Fibroblast of lung (primary cell): ENCODE data around the gene ASPDH.

Experiments
- EZH2 ChIP-seq: IDR thresholded peaks from 2 replicates; pipeline ENCODE4 v1.5.1; 2012; ENCODE audit warnings: low read length, control low read depth, mild to moderate bottlenecking; ENCODE audit errors: missing control alignments
- TF ChIP-seq, protein P1 (sequence below), 2 donors: IDR thresholded peaks in 1 of 2; conservative IDR thresholded peaks in 1 of 2; 1 replicate in 1 of 2; 2 replicates in 1 of 2; pipeline ENCODE4 v1.5.1; 2011 to 2012; ENCODE audit warnings: low read length in 2 of 2, control low read depth in 1 of 2, inconsistent platforms in 1 of 2, low read depth in 1 of 2, mild to moderate bottlenecking in 1 of 2

DNA sequence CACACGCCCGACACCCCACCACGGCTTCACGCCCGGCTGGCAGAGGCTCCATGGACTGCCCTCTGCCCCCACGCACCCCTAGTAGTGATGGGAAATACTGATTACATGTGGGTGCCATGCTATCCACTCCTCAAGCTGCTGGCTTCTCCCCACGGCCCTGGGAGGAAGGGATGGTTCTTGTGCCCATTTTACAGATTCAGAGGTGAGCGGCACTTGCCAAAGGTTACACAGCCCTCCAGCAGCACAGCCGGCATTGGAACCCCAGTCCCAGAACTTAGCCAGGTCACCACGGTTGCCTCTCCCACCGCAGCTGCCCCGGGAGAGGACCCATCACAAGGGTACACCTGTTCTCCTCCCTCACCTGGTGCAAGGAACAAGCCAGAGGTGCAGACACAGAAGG lies 41.3 kb upstream of the ASPDH start:
- TF ChIP-seq, protein P1, sequence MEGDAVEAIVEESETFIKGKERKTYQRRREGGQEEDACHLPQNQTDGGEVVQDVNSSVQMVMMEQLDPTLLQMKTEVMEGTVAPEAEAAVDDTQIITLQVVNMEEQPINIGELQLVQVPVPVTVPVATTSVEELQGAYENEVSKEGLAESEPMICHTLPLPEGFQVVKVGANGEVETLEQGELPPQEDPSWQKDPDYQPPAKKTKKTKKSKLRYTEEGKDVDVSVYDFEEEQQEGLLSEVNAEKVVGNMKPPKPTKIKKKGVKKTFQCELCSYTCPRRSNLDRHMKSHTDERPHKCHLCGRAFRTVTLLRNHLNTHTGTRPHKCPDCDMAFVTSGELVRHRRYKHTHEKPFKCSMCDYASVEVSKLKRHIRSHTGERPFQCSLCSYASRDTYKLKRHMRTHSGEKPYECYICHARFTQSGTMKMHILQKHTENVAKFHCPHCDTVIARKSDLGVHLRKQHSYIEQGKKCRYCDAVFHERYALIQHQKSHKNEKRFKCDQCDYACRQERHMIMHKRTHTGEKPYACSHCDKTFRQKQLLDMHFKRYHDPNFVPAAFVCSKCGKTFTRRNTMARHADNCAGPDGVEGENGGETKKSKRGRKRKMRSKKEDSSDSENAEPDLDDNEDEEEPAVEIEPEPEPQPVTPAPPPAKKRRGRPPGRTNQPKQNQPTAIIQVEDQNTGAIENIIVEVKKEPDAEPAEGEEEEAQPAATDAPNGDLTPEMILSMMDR (conservative IDR thresholded peaks at IDR 0.05 in 1 of 2, IDR thresholded peaks at IDR 0.05 in 1 of 2; ENCODE audit: low read depth in 1 of 2, low read length in 2 of 2), result no peak
- TF ChIP-seq EZH2, result no peak
